GM19468 (cell line): ENCODE results near the gene SRRM3.
"Not testable (repeated sequence)": the region's sequence is repeated elsewhere in the genome, so short reads cannot be mapped to it uniquely, and the experiment has no call there.

Source experiments
- ATAC-seq: cut with Tn5 transposase; IDR thresholded peaks from one replicate; pipeline ENCODE4 v1.9.1; 2021; ENCODE audit warnings: mild to moderate bottlenecking, moderate library complexity, moderate number of reproducible peaks; ENCODE audit not compliant: unreplicated experiment; ENCODE audit errors: extremely low read depth

SRRM3 gene, protein sequence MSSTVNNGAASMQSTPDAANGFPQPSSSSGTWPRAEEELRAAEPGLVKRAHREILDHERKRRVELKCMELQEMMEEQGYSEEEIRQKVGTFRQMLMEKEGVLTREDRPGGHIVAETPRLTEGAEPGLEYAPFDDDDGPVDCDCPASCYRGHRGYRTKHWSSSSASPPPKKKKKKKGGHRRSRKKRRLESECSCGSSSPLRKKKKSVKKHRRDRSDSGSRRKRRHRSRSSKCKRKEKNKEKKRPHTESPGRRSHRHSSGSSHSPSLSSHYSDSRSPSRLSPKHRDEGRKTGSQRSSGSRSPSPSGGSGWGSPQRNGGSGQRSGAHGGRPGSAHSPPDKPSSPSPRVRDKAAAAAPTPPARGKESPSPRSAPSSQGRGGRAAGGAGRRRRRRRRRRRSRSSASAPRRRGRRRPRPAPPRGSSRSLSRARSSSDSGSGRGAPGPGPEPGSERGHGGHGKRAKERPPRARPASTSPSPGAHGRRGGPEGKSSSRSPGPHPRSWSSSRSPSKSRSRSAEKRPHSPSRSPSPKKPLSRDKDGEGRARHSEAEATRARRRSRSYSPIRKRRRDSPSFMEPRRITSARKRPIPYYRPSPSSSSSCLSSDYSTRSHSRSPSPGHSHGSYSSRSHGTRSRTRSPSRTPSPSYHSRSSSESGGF

DNA sequence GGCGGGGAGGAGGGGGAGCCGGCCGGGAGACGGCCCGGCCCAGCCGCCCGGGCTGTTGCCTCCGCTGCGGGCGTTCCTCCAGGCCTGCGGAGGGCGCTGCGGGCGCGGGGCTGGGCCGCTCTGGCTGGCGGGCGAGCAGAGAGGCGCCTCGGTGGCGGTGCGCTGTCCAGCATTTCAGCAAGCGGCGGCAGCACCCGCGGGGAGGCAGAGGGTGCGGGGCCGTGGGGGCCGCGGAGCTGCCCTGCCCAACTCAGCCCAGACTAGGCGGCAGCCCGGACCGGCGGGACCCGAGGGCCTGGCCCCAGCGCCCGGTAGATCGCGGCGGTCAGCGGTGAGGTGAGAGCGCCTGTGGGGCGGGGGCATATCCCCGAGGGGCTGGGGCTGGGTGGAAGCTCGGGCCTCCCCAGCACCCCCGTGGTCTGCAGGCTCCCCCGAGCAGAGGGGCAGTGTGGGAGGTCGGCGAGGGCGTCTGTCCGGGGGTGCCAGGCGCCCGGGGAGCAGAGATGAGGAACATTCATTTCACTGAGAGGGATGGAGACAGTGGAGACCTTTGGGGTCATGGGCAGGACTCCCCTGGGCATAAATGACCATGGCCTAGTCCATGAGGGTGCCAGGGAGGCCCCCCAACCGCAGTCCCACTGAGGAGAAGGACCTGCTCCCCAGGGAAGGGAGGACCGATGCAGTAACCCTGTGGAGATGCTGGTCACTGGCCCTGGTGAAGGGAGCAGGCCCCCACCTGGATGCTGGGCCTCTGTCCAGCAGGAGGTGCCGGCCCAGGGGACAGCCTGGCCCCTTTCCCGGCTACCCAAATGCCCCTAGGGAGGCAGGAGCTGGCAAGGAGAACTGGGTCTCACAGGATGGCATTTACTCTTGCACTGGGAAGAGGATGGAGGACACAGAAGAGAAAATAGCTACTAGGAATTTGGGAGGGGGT lies at the start of gene SRRM3:
SRRM3 (plus strand) TSS at position 165 of the 934 bp plus-strand sequence. CDS start 33,171 bp downstream, outside the sequence.
- peak; percentile 63 for ATAC-seq

DNA sequence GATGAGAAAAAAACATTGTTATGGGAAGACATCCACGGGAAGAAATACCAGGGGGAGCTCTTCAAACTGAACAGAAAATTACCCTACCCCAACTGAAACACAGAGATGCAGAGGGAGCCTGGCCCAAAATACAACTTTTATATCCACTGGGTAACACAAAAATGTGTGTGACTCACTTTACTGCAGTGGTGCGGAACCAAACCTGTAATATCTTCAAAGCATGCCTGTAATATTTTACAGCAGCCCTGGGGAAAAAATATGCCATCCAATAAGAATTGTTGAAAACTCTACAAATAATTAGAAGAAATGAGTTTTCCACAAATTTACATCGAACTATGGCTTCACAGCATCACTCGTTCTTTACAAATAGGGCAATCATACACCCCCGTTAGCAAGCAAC lies 49.8 kb upstream of the SRRM3 start:
- no peak for ATAC-seq

DNA sequence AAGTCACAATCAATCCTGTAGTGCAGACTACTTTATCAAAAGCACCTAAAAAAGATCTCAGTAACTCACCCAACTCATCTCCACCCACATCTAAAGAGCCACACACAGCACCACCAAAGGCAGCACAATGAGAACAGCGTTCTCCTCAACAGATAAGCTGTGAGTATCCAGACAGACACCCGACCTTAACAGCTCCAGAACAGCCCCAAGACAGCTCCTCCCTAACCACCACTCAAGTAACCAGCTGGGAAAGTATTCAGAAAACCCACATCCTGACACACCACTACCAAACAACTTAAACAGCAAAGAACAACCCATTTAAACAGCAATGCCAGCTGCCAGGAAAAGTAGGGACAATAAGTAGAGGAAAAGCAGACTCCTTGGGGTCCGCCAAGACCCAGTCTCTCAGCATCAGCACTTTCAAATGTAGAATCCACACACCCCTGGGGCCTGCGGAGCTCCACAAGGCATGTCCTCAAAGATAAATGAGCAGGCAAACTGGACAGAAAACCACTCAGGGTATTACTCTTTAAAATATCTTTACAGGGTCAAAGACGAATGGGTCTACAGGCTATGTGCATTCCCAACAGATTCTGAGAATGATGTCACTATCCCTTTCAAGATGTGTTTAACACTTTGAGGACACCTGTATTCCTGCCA lies 48.0 kb upstream of the SRRM3 start:
- ATAC-seq = not testable (repeated sequence)

DNA sequence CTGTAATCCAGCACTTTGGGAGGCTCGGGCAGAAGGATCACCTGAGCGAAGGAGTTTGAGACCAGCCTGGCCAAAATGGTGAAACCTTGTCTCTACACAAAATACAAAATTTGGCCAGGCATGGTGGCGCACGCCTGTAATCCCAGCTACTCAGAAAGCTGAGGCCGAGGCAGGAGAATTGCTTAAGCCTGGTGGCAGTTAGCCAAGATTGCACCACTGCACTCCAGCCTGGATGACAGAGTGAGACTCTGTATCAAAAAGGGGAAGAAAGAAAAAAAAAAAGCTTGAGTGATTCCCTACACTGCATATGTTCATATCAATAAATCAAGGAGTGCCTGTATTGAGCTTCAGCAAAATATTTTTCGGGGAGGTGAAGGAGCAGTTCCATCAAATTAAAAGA lies 45.8 kb upstream of the SRRM3 start:
- no peak for ATAC-seq

DNA sequence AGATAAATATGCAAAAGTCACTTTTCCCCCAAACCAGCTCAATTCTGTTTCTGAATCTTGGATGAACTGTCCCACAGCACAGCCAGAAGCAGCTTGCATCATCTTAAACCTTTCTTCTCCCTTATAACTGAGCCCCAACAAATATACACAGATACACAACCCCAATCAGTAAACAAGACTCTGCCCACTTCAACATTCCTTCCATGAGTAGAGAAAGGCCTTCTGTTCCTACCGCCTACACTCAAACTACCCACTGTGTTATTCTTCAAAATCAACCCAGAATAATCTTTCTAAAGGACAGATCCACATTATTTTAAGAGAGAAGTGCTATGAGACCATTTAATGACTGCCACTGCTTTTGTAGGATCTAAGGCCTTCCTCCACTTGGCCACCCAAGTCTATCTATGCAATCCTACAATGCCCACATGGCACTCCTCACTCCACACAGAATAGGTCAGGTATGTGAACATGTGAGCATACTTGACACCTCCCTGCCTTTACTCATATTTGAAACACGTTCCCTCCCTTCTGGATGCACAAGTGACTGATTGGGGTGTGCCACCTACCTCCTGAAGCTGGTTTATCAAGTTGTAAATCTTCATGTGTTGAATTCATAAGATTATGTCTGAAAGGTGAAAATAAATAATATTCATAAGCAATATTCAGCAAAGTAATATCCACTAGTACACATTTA lies 44.6 kb upstream of the SRRM3 start:
- ATAC-seq = not testable (repeated sequence)

DNA sequence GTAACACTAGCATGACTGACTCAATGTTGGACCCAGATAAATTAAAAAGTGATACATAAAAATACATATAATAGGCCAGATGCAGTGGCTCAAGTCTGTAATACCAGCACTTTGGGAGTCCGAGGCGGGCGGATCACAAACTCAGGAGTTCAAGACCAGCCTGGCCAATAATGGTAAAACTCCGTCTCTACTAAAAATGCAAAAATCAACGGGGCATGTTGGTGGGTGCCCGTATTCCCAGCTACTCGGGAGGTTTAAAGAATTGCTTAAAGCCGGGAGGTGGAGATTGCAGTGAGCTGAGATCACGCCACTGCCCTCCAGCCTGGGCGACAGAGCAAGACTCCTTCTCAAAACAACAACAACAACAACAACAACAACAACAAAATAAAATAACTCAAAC lies 43.3 kb upstream of the SRRM3 start:
- ATAC-seq = not testable (repeated sequence)

DNA sequence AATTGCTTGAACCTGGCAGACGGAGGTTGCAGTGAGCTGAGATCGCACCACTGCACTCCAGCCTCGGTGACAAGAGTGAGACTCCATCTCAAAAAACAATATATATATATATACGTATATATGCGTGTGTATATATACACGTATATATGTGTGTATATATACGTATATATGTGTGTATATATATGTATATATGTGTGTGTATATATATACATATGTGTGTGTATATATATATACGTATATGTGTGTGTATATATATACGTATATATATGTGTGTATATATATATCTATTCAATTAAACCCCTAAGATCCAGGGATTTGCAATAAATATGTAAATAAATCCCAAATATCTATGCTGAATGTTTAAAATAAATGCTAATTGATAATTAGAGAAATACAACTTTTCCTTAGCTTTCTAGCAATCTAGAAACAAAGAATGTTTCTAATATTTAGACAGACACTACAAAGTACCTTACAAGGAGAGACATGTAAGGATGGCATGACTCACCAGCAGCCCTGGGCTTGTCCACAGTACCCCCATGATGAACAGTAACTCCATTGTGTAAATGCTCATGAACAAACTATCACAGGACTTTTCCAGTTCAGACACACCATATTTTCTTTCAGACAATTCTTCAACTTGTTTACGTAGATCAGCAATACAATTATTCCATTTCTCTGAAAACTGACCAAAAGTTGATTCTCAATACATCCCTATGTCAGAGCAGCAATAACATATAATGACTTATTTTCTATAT lies 39.1 kb upstream of the SRRM3 start:
- ATAC-seq = not testable (repeated sequence)

DNA sequence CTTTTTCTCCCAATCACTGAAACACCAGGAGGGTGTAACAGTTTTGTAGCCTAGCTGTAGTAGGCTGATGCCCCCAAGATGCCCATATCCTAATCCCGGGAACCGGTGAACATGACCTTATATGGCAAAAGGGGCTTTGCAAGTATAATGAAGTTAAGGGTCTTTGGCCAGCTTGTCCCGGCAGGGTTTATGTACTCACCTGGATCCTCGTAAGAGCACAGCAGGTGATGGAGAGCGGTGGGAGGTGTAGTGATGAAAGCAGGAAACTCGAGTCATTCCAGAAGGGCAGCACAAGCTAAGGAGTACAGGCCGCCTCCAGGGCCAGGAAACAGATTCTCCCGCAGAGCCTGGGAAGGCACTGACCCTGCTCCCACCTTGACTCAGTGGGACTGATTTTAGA lies 37.9 kb upstream of the SRRM3 start:
- ATAC-seq = not testable (repeated sequence)

DNA sequence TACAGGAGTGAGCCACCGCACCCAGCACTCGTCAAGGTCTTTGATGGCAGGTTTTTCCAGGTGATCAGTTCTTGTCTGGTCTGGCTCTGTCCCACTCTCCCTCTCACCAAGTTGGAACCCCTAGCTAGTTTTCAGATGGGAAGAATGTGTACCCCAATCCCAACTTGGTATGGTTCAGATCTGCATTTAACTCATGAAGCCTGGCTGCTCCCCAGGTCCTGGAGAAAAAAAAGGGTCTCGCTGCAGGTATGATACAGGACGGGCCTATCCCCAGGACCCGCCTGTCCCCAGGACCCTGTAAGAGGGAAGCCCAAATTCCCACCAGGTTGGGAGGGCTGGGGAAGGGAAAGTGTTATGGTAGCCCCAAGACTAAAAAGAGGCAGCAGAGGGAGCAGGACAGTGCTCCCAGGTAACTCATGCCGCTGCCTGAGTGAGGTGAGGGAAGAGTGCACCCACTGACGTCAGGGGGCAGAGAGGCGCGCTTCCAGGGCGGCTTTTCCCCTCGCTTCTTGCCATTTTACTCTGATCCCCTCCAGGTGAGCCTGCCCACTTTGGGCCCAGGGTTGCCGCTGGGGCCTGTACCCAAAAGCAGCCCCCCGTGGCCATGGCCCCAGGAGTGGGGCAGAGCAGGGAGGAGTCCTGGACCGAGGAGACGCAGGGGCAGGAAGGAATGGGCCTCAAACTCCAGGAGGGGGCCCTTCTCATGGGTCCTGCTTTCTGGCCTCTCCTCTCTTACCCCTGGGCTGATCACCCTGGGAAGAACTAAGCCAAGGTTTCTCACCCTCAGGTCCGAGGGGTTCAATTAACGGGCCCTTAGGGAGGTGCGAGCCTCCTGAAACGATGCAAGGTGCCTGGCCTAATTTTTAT lies 36.4 kb upstream of the SRRM3 start:
- no peak for ATAC-seq

DNA sequence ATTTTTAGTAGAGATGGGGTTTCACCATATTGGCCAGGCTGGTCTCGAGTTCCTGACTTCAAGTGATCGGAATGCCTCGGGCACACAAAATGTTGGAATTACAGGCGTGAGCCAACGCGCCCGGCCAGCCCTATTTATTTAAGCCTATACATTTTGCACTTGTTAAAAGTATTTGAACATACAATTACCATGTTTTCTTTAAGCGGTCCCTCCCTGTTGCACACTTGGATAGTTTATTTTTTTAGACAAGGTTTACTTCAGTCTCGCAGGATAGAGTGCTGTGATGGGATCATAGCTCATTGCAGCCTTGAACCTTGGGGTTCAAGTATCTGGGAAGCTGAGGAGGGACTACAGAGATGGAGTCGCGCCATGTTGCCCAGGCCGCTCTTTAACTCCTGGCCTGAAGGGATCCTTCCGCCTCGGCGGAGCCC lies 35.7 kb upstream of the SRRM3 start:
- no peak for ATAC-seq

DNA sequence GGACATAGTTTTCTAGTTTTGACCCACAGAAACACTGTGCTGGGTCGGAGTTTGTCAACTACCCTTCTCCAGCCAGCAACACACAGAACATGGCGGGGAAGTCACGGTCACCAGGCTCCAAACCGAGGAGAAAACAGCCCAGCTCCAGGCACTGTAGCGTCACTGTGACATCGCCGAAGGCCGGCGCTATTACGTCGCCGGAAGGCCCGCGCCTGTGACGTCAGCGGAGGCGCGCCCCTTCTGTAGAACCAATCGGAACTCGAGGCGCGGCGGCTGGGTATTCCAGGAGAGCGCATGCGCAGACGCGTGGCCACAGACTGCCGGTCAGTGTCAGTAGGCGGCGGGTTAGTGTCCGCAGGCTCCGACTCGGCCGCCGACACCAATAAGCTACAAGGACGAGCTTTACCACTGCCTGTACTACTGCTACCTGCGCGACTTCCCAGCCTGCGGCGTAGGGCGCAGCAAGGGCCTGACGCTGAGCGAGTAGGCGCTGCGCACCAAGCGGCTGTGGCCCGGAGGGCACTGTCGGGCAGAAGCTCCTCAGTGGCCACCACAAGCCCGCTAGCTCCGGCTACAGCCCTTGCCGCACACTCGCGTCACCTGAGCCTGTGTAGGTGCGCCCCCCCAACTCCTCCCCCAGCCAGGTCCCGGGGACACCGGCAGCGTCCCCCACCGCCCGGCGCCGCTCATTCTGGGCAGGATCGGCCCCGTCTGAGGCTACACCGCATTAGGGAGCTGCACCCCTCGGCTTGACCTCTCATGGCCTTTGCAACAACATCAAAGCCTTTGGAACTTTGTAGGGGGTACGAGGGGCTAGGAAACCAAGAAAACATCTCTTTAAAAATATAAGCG lies 35.1 kb upstream of the SRRM3 start:
- peak; percentile 56 for ATAC-seq

DNA sequence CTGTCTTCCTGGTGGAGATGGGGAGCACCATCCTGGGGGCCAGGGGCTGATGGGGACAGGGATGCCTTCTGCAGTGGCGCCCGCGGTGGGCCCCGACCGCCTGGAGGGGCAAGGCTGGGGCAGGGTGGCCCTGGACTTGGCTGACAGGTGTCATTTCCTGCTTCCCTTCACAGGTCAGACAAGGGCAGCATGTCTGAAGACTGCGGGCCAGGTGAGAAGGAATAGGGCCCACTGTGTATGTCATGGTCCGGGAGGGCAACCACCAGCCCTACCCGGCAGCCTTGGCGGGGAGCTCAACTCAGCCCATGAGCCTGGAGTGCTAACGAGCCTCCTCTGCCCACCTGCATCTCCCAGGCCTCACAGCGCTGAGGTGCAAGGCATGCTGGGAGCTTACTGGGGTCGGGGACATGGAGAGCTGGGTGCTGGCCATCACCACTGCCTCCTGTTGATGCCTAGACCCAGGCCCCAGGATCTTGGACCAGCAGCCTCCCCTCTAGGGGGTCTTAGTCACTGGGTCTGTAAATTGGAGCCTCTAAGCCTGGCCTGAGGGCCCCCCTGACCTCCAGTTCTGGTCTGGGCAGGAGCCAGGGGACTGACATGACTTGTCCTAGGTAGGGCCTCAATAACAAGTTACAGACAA lies 28.0 kb upstream of the SRRM3 start:
- no peak for ATAC-seq

DNA sequence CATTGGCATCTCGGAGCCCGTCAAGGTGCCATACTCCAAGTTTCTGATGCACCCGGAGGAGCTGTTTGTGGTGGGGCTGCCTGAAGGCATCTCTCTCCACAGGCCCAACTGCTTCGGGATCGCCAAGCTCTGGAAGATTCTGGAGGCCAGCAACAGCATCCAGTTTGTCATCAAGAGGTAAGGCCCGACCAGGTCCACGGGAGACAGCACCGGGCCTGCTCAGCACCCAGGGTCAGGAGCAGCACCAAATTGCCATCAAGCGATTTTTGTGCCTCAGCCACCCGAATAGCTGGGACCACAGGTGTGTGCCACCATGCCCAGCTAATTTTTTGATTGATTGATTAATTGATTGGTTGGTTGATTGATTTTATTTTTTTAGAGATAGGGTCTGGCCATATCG lies 24.7 kb upstream of the SRRM3 start:
- ATAC-seq = not testable (repeated sequence)

DNA sequence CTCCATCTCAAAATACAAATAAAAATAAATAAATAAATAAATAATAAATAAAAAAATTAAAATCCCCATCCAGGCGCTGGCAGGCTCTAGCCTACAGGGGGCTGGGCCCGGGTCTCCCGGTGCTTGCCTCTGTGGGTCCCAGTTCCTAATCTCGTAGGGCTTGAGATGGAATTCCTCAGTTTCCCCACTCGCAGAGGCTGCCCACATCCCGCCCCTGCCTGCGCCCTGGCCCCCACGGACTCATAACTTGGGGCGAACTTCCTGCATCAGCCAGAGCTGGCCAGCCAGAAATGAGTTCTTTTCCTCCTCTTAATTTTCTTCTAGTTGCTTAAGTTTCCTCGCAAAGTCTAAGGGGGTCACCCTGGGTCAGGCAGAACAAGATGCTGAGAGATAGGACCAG lies 22.0 kb upstream of the SRRM3 start:
- ATAC-seq = no peak

DNA sequence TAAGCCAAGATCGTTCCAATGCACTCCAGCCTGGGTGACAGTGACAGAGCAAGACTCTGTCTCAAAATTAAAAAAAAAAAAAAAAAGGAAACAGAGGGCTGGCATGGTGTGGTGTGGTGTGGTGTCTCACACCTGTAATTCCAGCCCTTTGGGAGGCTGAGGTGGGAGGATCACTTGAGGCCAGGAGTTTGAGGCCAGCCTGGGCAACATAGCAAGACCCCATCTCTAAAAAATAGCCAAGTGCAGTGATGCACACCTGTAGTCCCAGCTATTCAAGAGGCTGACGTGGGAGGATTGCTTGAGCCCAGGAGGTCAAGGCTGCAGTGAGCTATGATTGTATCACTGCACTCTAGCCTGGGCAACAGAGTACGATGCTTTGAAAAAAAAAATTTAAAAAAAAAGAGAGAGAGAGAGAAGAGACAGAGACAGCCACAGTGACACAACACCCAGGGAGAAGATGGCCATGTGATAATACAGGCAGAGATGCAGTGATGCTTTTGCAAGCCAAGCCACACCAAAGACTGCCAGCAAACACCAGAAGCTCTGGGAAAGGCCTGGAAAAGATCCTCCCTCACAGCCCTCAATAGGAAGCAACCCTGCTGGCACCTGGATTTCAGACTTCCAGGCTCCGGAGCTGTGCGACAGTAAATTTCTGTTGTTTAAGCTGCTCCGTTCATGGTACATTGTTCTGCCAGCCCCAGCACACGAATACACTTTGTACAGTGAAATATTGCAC lies 19.3 kb upstream of the SRRM3 start:
- ATAC-seq = no peak
